GM19463 (cell line): ENCODE measurements around the gene DNASE2.

Experiments used
- ATAC-seq: cut with Tn5 transposase; IDR thresholded peaks from one replicate; pipeline ENCODE4 v1.9.1; 2021; ENCODE audit warnings: mild to moderate bottlenecking, moderate library complexity; ENCODE audit not compliant: unreplicated experiment

DNASE2 gene

GRCh38 chr19:12886969-12887747 lies 5.9 kb upstream of the DNASE2 start, which contains the start of gene KLF1:
TSS of gene KLF1 (minus strand) at chr19:12887201. CDS start at chr19:12887140, 61 bp downstream.
- ATAC-seq: no peak

- ATAC-seq: no peak
Observed at GRCh38 chr19:12886651-12886968, 5.4 kb upstream of the DNASE2 start.

GRCh38 chr19:12885749-12886650 lies 4.8 kb upstream of the DNASE2 start:
- ATAC-seq: no peak

- no peak for ATAC-seq
Observed at GRCh38 chr19:12884926-12885748, 3.9 kb upstream of the DNASE2 start.

GRCh38 chr19:12884627-12884925 lies 3.3 kb upstream of the DNASE2 start:
- no peak for ATAC-seq

GRCh38 chr19:12884202-12884601 lies 3.0 kb upstream of the DNASE2 start:
- no peak for ATAC-seq

GRCh38 chr19:12882589-12882988 lies 1.3 kb upstream of the DNASE2 start:
- ATAC-seq: no peak

GRCh38 chr19:12880551-12881171 lies 588 bp downstream of the DNASE2 start:
- peak; percentile 19 for ATAC-seq

- no peak for ATAC-seq
Observed at GRCh38 chr19:12875086-12875485, 6.2 kb downstream of the DNASE2 start.

GRCh38 chr19:12873891-12874745 lies 7.1 kb downstream of the DNASE2 start:
- ATAC-seq: no peak

GRCh38 chr19:12872941-12873890 lies 8.0 kb downstream of the DNASE2 start:
- no peak for ATAC-seq

- no peak for ATAC-seq
Observed at GRCh38 chr19:12872255-12872654, 9.0 kb downstream of the DNASE2 start.

- no peak for ATAC-seq
Observed at GRCh38 chr19:12871681-12872080, 9.6 kb downstream of the DNASE2 start.

GRCh38 chr19:12868540-12869112 lies 12.6 kb downstream of the DNASE2 start:
- no peak for ATAC-seq

GRCh38 chr19:12867120-12868099 lies 13.8 kb downstream of the DNASE2 start:
- no peak for ATAC-seq

GRCh38 chr19:12866416-12867119 lies 14.7 kb downstream of the DNASE2 start:
- ATAC-seq: no peak
